H1 (cell line): ENCODE data around the gene SLC39A11. TPM values are rescaled to one million over a fixed set of nuclear protein-coding genes. Genes with fewer than 3 reads are reported as not detected.

Experiments used
- CTCF ChIA-PET: fragments of 300-600 bp; sonication (Branson Sonifier 250); formaldehyde crosslinking; loops from one replicate; lab custom pipeline; 2021; ENCODE audit not compliant: partially characterized antibody; lab: Charles Lee
- POLR2A ChIA-PET: fragments of 300-600 bp; sonication (Branson Sonifier 250); formaldehyde crosslinking; loops from one replicate; lab custom pipeline; 2021; ENCODE audit warnings: inconsistent platforms; ENCODE audit not compliant: partially characterized antibody; lab: Charles Lee
- DNase-seq, 2 experiments: peaks; one replicate each; pipeline versions ENCODE4 v3.0.0 to v3.0.0-alpha.2; 2010 to 2022; ENCODE audit warnings: low spot score in 2 of 2, low read depth in 1 of 2, mixed read lengths in 1 of 2
- FAIRE-seq: peaks from 2 replicates; lab custom pipeline; 2011; peaks lifted over from hg19 to GRCh38; lab: Jason Lieb, UNC
- H2AFZ ChIP-seq: 2 replicates; pipeline ENCODE4 v1.8.1; 2012; ENCODE audit warnings: low read length, inconsistent platforms
- H2AK5ac ChIP-seq: 2 replicates; pipeline ENCODE4 v1.6.1; 2013; ENCODE audit warnings: low read depth, low read length
- H2BK120ac ChIP-seq: replicated peaks from 2 replicates; pipeline ENCODE3; 2013; ENCODE audit warnings: low read depth, low read length, inconsistent platforms
- H2BK12ac ChIP-seq: 2 replicates; pipeline ENCODE4 v1.6.1; 2013; ENCODE audit warnings: low read depth, low read length
- H2BK15ac ChIP-seq: 2 replicates; pipeline ENCODE4 v1.6.1; 2013; ENCODE audit warnings: low read length
- H2BK20ac ChIP-seq: 2 replicates; pipeline ENCODE4 v1.6.1; 2013; ENCODE audit warnings: low read length
- H2BK5ac ChIP-seq: 2 replicates; pipeline ENCODE4 v1.6.1; 2013; ENCODE audit warnings: low read depth, low read length
- H3K14ac ChIP-seq: 2 replicates; pipeline ENCODE4 v1.6.1; 2013; ENCODE audit warnings: inconsistent platforms; ENCODE audit not compliant: insufficient read length
- H3K18ac ChIP-seq: 2 replicates; pipeline ENCODE4 v1.6.1; 2013; ENCODE audit warnings: low read length; ENCODE audit errors: extremely low read depth
- H3K23ac ChIP-seq: 2 replicates; pipeline ENCODE4 v1.6.1; 2013; ENCODE audit warnings: inconsistent platforms; ENCODE audit not compliant: insufficient read length
- H3K23me2 ChIP-seq: 2 replicates; pipeline ENCODE4 v1.6.1; 2013; ENCODE audit warnings: low read depth, low read length
- H3K27ac ChIP-seq: 2 replicates; pipeline ENCODE4 v1.6.1; 2011; ENCODE audit warnings: low read depth, low read length, inconsistent platforms
- H3K27me3 ChIP-seq, 4 experiments: replicated peaks in 1 of 4; 1 replicate in 1 of 4; 2 replicates in 3 of 4; pipeline versions ENCODE4 v1.6.1 to v1.8.1; 2011 to 2013; ENCODE audit warnings: low read length in 3 of 4, mild to moderate bottlenecking in 3 of 4, inconsistent platforms in 2 of 4, mixed read lengths in 2 of 4, moderate library complexity in 1 of 4; ENCODE audit not compliant: control insufficient read depth in 3 of 4, insufficient read depth in 3 of 4; ENCODE audit errors: extremely low read depth in 1 of 4
- H3K36me3 ChIP-seq, 4 experiments: 2 replicates each; pipeline versions ENCODE4 v1.6.1 to v1.8.1; 2011 to 2013; ENCODE audit warnings: mild to moderate bottlenecking in 4 of 4, low read length in 3 of 4, moderate library complexity in 2 of 4, control low read depth in 1 of 4, inconsistent platforms in 1 of 4; ENCODE audit not compliant: insufficient read depth in 4 of 4, control insufficient read depth in 2 of 4
- H3K4ac ChIP-seq: replicated peaks from 2 replicates; pipeline ENCODE3; 2013; ENCODE audit warnings: low read length, low read depth, mixed read lengths, inconsistent platforms; ENCODE audit not compliant: insufficient read length
- H3K4me1 ChIP-seq, 4 experiments: replicated peaks in 1 of 4; 1 replicate in 1 of 4; 2 replicates in 3 of 4; pipeline versions ENCODE4 v1.6.1 to v1.8.1; 2011 to 2013; ENCODE audit warnings: low read length in 3 of 4, inconsistent platforms in 2 of 4, mixed read lengths in 1 of 4; ENCODE audit not compliant: insufficient read depth in 4 of 4, control insufficient read depth in 3 of 4
- H3K4me2 ChIP-seq, 2 experiments: 2 replicates each; pipeline versions ENCODE4 v1.6.1 to v1.8.1; 2011 to 2013; ENCODE audit warnings: low read depth in 2 of 2, low read length in 2 of 2, control low read depth in 1 of 2, inconsistent platforms in 1 of 2, mild to moderate bottlenecking in 1 of 2; ENCODE audit not compliant: insufficient read depth in 1 of 2
- H3K4me3 ChIP-seq, 4 experiments: fragments of 200-600, 300-600 bp in 1 of 4; sonication (generic), shearing (Covaris generic), sonication (Bioruptor Twin) in 1 of 4; 2 replicates each; pipeline versions ENCODE4 v1.5.1 to v1.8.1; 2011 to 2016; ENCODE audit warnings: low read length in 4 of 4, low read depth in 3 of 4, control low read depth in 2 of 4, inconsistent platforms in 2 of 4, mild to moderate bottlenecking in 2 of 4, mixed read lengths in 1 of 4, moderate library complexity in 1 of 4; ENCODE audit not compliant: insufficient read depth in 2 of 4; ENCODE audit errors: extremely low read depth in 1 of 4
- H3K56ac ChIP-seq: replicated peaks from 2 replicates; pipeline ENCODE3; 2013; ENCODE audit warnings: low read depth, mild to moderate bottlenecking, mixed read lengths, low read length, inconsistent platforms; ENCODE audit not compliant: insufficient read length
- H3K79me1 ChIP-seq: 2 replicates; pipeline ENCODE4 v1.6.1; 2013; ENCODE audit warnings: low read depth, low read length, control low read depth
- H3K79me2 ChIP-seq, 2 experiments: 2 replicates each; pipeline versions ENCODE4 v1.6.1 to v1.8.1; 2012 to 2013; ENCODE audit warnings: low read length in 2 of 2, mild to moderate bottlenecking in 2 of 2, inconsistent platforms in 1 of 2; ENCODE audit not compliant: insufficient read depth in 2 of 2, control insufficient read depth in 1 of 2
- H3K9ac ChIP-seq, 4 experiments: replicated peaks in 1 of 4; 1 replicate in 1 of 4; 2 replicates in 3 of 4; pipeline versions ENCODE4 v1.6.1 to v1.8.1; 2011 to 2013; ENCODE audit warnings: low read depth in 3 of 4, low read length in 3 of 4, control low read depth in 2 of 4, mild to moderate bottlenecking in 2 of 4, moderate library complexity in 2 of 4, inconsistent platforms in 1 of 4; ENCODE audit errors: extremely low read depth in 1 of 4
- H3K9me3 ChIP-seq, 2 experiments: 2 replicates each; pipeline versions ENCODE4 v1.6.1 to v1.8.1; 2012 to 2013; ENCODE audit warnings: mild to moderate bottlenecking in 2 of 2, moderate library complexity in 2 of 2, control low read depth in 1 of 2, inconsistent platforms in 1 of 2, low read depth in 1 of 2, low read length in 1 of 2, mixed read lengths in 1 of 2; ENCODE audit not compliant: insufficient read depth in 2 of 2
- H4K20me1 ChIP-seq, 2 experiments: replicated peaks in 1 of 2; 2 replicates each; pipeline versions ENCODE3 to v1.8.1; 2011 to 2013; ENCODE audit warnings: inconsistent platforms in 2 of 2, low read length in 2 of 2, mild to moderate bottlenecking in 1 of 2; ENCODE audit not compliant: insufficient read depth in 2 of 2, control insufficient read depth in 1 of 2
- H4K5ac ChIP-seq: 2 replicates; pipeline ENCODE4 v1.6.1; 2013; ENCODE audit warnings: low read length, low read depth, mixed read lengths, inconsistent platforms; ENCODE audit not compliant: insufficient read length
- H4K8ac ChIP-seq: 2 replicates; pipeline ENCODE4 v1.8.0; 2013; ENCODE audit warnings: mild to moderate bottlenecking, moderate library complexity, low read length, inconsistent platforms; ENCODE audit not compliant: insufficient read depth; ENCODE audit errors: extremely low read depth
- H4K91ac ChIP-seq: replicated peaks from 2 replicates; pipeline ENCODE3; 2013; ENCODE audit warnings: low read length, mixed read lengths, inconsistent platforms; ENCODE audit not compliant: insufficient read length
- WGBS, 2 experiments: shearing (Covaris generic) in 1 of 2; methylation state at CpG; one replicate each; pipeline versions ENCODE4 v1.1.6 to v1.1.7; 2013 to 2015; ENCODE audit warnings: low lambda C conversion rate in 2 of 2, mixed read lengths in 2 of 2, inconsistent platforms in 1 of 2, low coverage in 1 of 2, missing lambda C conversion rate in 1 of 2; ENCODE audit not compliant: insufficient replicate concordance in 2 of 2, insufficient coverage in 1 of 2, insufficient read length in 1 of 2; ENCODE audit errors: extremely low coverage in 1 of 2, missing lambda C conversion rate in 1 of 2; 5-methylcytosine and 5-hydroxymethylcytosine counted together
- polyA plus RNA-seq, 7 experiments: library from polyadenylated mRNA; depleted of rRNA in 3 of 7; stranded (reverse) in 5 of 7; unstranded in 2 of 7; fragments of >200 nt in 5 of 7; fragments of 200-250 nt in 2 of 7; gene quantifications; 1 replicate in 5 of 7; 2 replicates in 1 of 7; 4 replicates in 1 of 7; pipeline versions ENCODE4 v1.2.1 to v1.2.3, GENCODE V29; 2011 to 2013; ENCODE audit warnings: missing spikeins in 2 of 7, mixed read lengths in 2 of 7
- total RNA-seq: library from RNA; stranded (reverse); fragmentation: NEBNext Ultra II Directional; extraction: Animal tissue kit (Norgen Biotek cat#: 25700); gene quantifications from 2 replicates; pipeline ENCODE4 v1.2.1, GENCODE V29; 2021

SLC39A11 gene
- total and polyA plus RNA-seq, 2 of the 8 experiments (the other 6 are each of a cell fraction or from before 2014, with no cell fraction given): 12.2 to 19.6 TPM

GRCh38 chr17:72806011-72806410, 286.5 kb downstream of the SLC39A11 start:
- ChIA-PET POLR2A (interaction anchor here (0.9 to 1.0 kb wide), 2 partner anchors 31 to 91 kb away, joined by 3 read pairs; no protein-coding TSS in a partner anchor), CTCF (interaction anchor here (0.6 to 1.4 kb wide), 7 partner anchors 11 to 249 kb away, joined by 3 to 5 read pairs (median 3); no protein-coding TSS in a partner anchor)
- no peak overlapping the region for H3K23ac ChIP-seq
- H3K9ac ChIP-seq: no peak overlapping the region
- no peak overlapping the region for H4K8ac ChIP-seq
- no peak overlapping the region for H4K5ac ChIP-seq
- no peak overlapping the region for H3K4me3 ChIP-seq
- no peak for DNase-seq
- no peak overlapping the region for H3K14ac ChIP-seq
- H4K20me1 ChIP-seq: no peaks in the 10 kb centered on the region
- no peaks in the 10 kb centered on the region for H3K4me1 ChIP-seq
- H3K79me1 ChIP-seq: no peaks in the 10 kb centered on the region
- no peak overlapping the region for H3K4ac ChIP-seq
- H3K18ac ChIP-seq: no peak overlapping the region
- H3K4me2 ChIP-seq: no peak overlapping the region
- H2AFZ ChIP-seq: no peak overlapping the region
- peaks cover 1 to 3% of the 10 kb centered on the region in 2 experiments; a peak in 3 of 4 replicates for H3K9me3 ChIP-seq
- H2BK5ac ChIP-seq: no peak overlapping the region
- H2BK20ac ChIP-seq: no peak overlapping the region
- H2BK12ac ChIP-seq: no peak overlapping the region
- no peak overlapping the region for H2BK15ac ChIP-seq
- H3K56ac ChIP-seq: no peak overlapping the region
- H4K91ac ChIP-seq: no peak overlapping the region
- H3K23me2 ChIP-seq: no peaks in the 10 kb centered on the region
- H3K79me2 ChIP-seq: no peaks in the 10 kb centered on the region
- H3K27me3 ChIP-seq: no peaks in the 10 kb centered on the region
- no peaks in the 10 kb centered on the region; a peak in 1 of 8 replicates for H3K36me3 ChIP-seq
- no peak overlapping the region for H2BK120ac ChIP-seq
- 91% methylated on average over 5 of the region's 5 CpGs; no CpG with 5 or more reads in 1 of the 2 experiments for WGBS, 2 experiments
- no peak overlapping the region for H3K27ac ChIP-seq
- H2AK5ac ChIP-seq: no peak overlapping the region
- no peak for FAIRE-seq
